A172 (cell line): ENCODE measurements around the gene GPC5. TPM values are rescaled to one million over a fixed set of nuclear protein-coding genes. Genes with fewer than 3 reads are reported as not detected.

ENCODE experiments used
- DNase-seq: peaks from one replicate; pipeline ENCODE4 v3.0.0-alpha.2; 2015; ENCODE audit warnings: low spot score
- total RNA-seq: library from RNA; depleted of rRNA; stranded (reverse); fragments of >200 nt; shearing (Covaris generic); gene quantifications from 2 replicates; pipeline ENCODE4 v1.2.3, GENCODE V29; 2014

GPC5 gene
- total RNA-seq, 1 experiment from 2014 or later, result not detected

DNA sequence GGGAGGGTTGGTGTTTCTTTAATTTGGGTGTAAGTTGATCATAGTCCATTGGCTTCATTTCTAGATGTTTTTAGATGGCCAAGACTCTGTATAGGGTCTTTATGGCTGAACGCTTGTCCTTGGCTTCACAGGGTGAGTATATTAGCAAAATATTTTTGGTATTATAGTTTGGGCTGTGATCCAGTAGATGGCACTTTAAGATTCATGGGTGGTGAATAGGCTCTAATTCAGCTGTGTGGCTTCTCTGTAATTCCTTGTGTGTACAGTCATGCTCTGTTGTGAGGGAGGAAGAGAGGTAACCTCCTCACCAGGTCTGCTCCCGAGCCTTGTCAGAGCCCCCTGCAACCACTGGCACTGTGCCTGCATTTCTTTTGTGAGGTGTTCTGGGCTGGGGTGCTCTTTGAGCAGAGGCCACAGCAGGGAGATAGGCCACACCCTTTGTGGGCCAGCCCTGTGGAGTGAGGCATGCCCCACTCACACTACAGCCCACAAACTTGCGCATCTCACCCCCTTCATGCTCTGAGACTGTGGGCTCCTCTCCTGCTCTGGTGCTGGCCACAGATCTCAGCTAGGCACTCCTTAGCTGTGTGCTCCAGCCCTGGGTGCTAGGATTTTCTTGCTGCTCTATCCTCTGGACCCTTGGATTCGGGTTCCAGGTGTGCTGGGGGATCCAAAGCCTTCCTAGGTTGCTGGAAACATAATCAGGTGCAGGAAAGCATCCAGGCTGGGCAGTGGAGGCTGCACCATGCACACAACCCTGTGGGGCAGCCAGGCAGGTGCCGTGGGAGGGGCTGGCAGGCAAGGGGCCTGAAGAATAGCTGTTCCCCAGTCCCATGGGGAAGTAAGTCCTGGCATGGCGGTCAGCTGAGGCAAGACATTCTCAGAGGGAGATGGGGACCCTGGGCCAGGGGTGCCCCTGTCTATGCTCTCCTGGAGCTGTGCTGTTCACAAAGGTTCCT lies 193.9 kb downstream of the GPC5 start:
- DNase-seq, result no peak

DNA sequence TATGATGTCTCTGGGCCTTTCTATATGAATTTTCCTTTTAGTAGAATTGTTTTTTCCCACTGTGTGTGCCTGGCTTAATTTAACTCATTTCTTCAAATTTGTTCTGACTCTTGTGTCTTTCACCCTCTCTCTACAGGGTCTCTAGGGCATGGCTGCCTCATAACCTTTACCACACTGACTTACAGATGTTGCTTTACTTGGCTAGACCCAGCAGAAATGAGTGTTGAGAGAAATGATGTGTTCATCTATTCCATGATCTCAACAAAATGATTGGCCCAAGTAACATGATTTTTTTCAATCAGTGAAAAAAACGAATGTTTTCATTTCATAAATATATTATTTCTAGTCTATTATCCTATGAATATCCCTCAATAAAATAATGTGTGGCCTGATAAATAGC lies 195.0 kb downstream of the GPC5 start:
- DNase-seq, result no peak

DNA sequence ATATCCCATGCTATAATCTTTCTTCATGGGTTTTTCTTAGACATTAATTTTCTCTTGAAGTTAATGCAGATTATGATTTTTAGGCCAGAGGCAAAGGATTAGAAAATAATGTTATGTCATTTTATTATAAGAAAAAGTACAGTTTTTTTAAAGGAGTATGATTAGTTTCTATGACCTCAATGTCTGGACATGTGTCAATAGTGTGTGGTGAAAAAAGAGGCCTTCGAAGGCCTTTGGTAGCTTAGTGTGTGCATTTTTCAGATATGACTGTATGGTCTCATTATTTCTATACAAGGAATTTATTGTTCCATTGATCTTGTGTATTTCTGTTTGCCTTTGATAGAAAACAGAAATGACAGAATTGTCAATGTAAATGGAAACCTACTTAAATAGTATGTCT lies 195.6 kb downstream of the GPC5 start:
- DNase-seq, result no peak

DNA sequence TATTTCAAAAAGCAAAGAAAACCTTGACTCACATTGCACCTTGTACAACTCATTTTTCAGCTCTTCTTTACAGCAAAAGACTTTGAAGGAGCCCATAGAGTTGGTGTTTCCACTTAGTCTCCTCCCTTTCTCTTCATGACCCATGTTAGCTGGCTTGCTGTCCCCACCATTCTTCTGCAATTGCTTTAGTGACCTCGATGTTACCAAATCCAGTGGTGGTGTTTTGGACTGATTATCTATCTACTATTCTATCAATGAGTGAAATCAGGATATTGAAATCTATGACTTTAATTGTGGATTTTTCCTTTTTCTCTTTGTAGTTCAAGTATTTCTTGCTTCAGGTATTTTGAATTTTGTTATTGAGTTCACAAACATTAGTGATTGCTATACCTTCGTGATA lies 197.3 kb downstream of the GPC5 start:
- DNase-seq, result no peak

DNA sequence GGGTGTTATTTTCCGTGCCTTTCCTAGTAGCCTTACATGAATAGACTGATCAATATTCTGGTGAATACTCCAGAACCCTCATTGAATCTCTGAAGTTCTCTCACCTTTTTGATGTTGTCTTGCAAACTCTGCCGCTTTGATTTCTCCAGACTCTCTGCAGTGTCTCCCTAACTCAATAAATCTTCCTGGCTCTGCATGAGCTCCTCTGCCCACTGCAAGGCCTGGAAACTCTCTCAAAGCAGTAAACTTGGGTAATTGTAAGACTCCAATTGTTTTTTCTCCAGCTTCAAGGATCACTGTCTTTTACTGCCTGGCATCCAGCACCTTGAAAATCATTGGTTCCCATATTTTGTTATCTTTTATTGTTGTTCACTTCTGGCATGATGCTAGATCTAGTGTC lies 198.4 kb downstream of the GPC5 start:
- no peak for DNase-seq

DNA sequence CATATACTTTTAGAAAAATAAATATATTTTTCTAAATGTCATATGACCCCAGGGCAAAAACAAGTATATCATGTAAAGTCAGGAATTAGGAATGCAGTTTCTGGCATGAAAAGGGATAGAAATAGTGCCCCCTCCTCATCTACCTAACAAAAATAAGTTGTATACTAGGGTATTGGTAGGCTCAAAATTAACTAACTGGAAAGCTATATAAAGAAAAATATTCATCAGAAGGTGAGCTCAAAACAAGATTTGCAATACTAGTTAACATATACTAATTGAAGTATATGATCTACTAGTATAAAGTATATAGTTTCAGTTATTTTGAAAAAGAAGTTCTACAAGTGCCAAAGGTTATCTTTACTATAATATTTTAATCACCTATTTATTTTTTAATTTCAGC lies 200.2 kb downstream of the GPC5 start:
- no peak for DNase-seq

DNA sequence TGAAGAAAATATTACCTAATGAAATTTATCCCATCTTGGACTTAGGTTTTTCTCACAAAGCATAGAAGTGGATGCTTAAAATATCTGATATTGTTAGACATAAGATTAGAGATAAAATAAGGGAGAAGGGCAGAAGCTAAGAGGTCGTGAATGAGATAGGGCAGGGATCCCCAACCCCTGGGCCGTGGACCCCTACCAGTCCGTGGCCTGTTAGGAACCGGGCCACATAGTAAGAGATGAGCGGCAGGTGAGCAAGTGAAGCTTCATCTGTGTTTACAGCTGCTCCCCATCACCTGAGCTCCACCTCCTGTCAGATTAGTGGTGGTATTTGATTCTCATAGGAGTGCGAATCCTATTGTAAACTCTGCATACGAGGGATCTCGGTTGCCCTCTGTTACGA lies 202.9 kb downstream of the GPC5 start:
- DNase-seq, result no peak

DNA sequence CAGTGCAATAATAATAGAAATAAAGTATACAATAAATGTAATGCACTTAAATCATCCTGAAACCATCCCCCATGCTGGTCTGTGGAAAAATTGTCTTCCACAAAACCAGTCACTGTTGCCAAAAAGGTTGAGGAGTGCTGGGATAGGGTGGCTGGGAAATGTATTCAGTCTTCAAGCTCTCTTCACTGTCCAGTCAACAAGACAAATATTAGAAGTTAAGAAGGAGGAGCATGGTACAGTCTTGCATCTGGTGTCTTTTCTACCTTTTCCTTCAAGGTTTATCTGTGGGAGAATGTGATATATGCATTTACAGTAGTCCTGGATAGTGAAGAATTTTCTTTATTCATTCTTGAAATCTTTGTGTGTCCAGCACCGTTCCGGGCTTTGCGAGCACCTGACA lies 203.4 kb downstream of the GPC5 start:
- no peak for DNase-seq

DNA sequence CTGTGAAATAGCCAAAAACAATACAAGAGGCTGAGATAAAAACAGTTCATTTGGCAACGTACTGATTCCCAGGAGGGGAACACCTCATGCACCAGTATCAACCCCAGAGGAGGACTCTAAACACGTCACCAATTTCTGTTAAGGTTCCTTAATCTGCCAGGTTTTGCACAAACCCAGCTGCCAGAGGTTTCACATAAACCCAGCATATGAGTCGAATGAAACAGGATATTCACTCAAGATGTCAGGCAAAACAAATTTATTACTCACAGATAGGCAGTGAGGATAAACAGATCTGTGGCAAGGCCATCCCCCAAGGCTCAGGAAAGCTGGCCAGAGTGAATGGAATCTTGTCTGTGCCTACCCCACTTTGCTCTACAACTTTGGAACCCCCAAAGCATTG lies 210.9 kb downstream of the GPC5 start:
- DNase-seq, result no peak

DNA sequence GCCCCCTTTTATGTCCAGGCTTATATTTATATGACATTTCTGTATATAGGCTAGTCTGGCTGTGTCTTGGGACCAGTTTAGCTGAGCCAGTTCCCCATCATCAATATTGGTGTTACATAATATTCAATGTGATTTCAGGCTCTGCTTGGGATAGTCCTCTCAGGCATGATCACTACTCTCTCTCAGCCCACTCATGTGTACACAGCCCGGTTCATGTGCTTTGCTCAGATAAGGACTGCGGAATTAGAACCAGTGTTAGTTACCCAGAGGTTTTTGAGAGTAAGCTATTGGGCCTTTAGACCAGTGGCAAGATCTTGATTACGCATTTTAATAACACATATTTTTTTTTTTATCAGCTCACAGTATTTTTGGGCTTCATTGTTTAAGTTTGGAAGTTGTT lies 219.9 kb downstream of the GPC5 start:
- no peak for DNase-seq

DNA sequence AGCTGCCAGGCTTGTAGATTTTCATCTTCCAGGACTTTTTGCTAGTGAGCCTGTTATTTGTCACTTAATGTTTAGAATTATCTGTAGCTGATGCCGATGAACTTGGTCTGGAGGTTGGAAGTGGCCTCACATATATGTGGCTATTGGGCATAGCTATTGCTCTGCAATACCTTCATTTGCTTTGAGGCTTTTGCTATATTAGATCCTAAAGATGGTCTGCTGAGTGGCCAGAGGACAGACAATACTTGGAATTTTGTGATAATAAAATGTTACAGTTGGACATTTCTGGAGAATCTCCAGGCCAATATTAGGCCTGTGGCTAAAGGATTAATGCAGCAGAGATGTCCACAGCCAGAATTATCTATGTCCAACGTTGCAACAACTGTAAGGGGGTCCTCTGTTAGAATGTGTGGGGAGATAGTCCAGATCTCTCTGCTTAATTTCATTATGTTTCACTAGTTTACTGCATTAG lies 222.3 kb downstream of the GPC5 start:
- no peak for DNase-seq

DNA sequence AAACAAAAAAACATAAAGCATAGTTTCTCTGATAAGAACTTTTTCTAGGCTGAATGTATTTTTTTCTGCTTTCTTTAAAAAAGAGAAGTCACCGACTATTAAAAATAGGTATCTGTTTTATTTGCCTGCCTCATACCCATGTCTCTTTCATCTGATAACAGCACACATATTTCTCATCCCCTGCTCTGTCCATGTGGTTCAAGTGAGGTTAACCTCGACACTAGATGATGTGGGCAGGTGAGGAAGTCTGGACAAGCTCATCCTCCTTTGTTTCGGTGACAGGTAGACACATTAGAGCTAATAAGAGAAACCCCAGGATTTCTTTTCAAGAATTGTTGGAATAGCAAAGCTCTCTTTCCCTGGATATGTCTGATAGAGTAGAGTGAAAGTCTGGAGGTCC lies 222.7 kb downstream of the GPC5 start:
- no peak for DNase-seq

DNA sequence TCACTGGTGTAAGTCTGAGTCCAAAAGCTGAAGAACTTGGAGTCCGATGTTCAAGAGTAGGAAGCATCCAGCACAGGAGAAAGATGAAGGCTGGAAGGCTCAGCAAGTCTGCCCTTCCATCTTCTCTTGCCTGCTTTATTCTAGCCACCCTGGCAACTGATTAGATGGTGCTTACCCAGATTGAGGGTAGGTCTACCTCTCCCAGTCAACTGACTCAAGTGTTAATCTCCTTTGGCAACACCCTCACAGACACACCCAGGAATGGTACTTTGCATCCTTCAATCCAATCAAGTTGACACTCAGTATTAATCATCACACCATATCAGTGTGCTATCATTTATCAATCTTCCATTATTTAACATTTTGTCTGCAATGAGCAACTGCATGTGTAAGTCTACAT lies 223.5 kb downstream of the GPC5 start:
- DNase-seq, result no peak

DNA sequence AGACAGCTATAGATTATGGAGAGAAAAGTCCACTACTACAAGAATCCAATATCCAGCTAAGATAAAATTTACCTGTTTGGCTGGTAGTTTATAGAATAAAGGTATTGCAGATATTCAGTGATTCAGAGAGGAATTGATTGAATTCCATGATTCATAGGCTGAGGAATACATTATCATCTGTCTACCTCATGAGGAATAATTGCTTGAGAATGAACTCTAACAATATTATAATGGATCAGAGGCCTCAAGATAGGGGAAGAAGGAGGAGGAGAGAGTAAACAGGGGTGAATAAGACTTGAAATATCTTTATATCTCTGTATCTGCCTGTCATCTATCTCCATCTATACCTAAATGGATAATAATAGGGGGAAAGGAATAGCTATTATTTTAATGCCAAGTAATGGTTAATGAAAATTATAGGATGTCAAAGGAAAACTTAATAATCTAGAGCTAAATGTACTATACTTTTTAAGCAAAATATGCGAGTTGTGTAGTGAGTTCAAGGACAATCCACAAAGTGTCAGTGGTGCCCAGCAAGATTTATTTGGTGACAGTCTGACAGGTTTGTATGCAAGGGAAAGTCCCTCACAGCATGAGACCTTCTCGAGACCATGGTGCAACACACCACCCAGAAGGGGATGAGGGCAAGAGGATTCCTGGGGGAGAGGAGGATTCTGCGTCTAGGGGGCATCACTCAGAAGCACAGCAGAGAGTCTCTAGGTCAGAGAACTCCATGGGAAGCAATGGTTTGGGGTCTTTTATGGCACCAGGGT lies 224.5 kb downstream of the GPC5 start:
- DNase-seq, result no peak

DNA sequence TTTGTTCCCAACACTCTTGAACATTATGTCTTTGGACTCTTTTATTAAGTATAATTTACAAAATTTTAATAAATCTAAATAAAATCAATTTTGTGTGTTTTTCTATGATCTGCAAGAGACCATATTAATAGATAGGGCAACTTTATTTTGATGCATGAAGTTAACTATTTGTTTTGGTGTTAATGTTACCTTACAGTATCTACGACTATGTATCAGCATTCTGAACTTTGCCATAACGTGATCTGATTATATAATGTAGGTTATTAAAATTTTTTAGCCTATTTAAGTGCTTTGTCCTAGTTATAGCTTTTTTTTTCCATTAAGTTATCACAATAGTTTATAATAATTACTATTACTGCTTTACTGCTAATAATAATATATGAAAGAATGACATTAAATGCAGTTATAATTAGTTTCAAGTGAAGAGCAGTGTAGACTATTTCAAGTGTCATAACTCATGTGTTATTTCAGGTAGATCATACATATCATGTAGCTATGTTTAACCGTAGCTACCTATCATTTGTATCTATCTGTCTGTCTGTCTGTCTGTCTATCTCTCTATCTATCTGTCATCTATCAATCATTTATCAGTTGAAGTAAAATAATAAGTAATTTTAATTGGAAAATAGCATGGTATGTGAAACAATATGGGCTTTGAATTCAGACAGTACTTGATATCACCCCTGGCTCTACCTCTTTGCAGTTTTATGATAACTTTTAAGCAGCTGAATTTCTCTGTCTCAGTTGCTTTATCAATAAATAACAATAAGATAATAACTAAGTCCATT lies 229.7 kb downstream of the GPC5 start:
- no peak for DNase-seq

DNA sequence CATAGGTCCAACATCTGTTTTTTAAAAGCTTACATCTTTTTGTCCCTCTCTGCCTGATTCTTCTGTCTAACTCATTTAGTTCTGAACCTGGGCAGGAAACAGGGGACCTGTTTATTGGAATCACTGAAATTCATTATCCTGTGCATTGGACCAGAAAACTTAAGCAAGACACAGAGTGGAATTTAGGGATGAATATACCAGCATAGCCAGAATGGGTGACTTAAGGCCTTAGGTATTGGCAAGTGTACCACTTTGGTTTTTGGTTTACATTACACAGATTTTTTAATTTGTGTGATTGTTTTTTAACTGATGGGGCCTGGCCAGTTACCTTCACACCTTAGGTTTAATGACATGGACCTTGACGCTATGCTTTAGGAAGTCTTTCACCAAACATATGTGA lies 232.5 kb downstream of the GPC5 start:
- no peak for DNase-seq

DNA sequence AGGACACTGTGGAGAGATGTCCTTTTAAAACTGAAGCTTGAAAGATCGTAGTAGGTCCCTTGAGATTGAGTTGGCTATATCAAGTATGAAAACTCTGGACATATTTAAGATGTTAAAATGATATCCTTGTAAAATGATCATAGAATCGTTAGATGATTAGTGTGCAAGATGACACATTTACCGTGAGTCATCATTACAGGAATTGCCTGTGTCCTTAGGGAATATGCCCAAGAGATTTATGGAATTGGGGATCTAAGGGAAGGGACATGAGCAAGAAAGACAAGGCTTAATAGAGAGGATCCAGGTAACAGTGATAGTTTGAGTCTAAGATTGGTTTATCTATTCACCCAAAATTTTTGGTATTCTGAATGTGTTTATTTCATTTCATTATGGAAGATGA lies 233.7 kb downstream of the GPC5 start:
- DNase-seq, result no peak

DNA sequence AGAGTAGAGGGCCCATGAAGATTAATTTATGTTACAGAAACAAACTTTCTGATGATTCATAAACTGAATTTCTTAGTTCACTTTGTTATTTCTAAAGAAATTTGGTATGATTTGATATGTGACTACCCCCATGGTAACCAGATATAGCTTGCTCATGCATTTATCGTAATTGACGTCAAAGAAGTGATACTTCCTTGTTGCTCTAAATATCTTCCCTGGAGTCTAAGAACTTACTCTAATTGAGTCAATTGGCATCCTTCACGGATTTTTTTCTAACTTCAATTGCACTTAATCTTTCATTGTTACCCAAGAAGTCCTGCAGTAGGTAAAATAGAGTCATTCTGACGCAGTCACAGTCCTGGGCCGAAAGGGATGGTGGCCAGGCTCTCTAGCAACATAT lies 240.9 kb downstream of the GPC5 start:
- DNase-seq, result no peak

DNA sequence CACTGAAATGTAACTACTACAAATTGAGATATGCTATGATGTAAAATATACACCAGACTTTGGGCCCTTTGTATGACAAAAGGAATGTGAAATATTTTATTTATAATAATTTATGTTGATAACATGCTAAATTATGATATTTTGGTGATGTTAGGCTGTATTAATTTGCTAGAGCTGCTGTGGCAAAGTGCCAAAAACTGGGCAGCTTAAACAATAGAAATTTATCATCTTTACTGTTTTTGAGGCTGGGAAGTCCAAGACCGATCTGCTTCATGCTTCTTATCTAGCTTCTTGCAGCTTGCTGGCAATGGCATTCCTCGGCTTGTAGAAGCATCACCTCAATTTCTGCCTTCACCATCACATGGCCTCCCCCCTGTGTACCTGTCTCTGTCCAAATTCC lies 245.0 kb downstream of the GPC5 start:
- no peak for DNase-seq

DNA sequence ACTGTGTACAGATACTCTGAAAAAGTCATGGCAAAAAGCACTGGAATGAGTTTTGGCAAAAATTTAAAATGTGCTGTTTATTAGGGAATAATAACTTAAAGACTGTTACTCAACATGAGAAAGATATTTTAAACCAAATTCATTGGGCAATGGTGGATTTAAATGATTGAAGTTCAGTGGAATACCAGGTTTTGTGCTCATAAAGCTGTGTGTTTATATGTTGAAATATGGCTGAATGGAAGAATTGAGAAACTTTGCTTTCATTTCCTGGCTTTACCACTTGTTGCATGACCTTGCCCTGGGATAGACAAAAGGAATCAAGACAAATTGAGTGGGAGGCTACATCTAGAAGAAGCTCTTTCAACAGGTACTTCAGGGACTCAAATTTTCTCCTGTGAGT lies 246.4 kb downstream of the GPC5 start:
- no peak for DNase-seq

DNA sequence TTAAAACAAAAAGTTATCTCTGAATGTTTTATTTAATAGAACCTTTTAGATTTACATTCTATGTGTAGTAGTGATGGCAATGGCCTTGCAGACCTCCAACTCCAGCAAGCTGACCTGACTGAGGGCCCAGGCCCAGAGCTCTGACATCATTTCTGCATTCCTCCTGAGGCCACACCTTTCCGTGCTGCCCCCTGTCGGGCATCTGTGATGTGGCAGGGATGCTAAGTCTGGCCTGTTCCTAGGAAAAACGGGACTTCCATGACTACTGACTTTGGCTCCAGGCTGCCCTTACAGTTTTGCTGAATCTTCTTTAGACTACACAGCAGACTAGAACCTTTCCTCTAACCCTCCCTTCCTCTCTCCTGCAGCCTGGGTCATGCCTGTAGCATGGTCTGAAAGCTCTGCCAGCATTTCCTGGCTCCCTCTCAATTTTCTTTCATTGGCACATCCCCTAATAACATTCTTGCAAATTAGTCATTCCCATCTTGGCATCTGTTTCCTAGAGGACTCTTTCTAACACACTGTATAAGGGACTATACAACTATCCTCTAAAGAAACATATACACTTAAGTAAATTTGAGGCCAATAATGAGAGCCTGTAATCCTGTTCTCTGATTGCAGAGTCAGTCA lies 249.1 kb downstream of the GPC5 start:
- peak; percentile 16 for DNase-seq

DNA sequence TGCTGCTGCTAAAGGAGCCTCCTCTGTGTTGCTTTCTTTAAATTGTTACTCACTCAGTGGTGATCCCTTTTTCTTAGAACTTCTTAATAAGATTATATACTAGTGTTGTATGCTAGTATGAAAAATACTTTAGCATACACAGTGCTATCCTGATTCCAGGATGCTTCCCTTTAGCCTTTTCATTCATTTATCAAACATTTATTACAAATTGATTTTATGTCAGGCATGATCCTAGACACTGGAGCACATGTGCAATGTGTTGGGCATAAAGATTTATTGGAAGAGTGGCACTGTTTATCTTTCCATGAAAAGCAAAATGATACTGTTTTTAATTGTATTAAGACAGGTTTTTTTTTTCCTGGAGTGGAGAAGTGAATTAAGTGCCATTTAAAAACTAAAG lies 249.6 kb downstream of the GPC5 start:
- DNase-seq, result no peak
